HG03064 (cell line): ENCODE measurements around the gene CCDC7.
"Not testable (repeated sequence)": the region's sequence is repeated elsewhere in the genome, so short reads cannot be mapped to it uniquely, and the experiment has no call there.

Source experiments
- ATAC-seq: cut with Tn5 transposase; IDR thresholded peaks from one replicate; pipeline ENCODE4 v1.9.1; 2021; ENCODE audit warnings: low read depth; ENCODE audit not compliant: unreplicated experiment

CCDC7 gene

DNA sequence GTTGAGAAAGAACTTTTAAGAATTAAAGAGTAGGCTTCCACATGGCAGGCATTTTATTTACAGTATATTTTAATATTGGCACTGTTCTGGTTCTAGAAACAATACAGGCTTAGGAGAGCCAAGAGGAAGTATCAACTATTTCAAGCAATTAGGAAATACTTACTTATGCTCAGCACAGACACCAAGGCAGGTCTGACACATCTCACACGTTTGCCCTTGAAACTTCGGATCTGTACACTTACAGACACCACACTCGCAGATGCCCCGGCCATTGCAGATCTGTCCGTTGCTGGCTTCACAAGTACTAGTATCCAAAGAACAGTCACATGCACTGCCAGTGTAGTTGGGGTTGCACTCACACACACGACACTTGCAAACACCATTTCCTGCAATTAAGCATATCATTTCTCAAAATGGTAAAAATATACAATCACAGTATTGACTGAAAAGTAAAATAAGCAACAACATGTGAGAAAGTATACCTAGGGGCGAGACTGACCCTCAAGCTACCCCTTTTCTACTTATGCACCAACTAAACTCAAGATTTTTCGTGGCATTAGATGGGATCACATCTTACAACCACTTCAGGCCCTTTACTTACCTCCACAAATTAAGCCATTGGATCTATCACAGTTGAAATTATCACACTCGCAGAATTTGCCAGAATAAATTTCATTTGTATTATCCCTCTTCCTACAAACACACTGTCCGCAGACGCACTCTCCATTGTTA is 465.5 kb downstream of the CCDC7 start:
- no peak for ATAC-seq

DNA sequence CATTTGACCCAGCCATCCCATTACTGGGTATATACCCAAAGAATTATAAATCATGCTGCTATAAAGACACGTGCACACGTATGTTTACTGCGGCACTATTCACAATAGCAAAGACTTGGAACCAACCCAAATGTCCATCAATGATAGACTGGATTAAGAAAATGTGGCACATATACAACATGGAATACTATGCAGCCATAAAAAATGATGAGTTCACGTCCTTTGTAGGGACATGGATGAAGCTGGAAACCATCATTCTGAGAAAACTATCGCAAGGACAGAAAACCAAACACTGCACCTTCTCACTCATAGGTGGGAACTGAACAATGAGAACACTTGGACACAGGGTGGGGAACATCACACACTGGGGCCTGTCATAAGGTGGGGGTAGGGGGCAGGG is 471.9 kb downstream of the CCDC7 start:
- not testable (repeated sequence) for ATAC-seq

DNA sequence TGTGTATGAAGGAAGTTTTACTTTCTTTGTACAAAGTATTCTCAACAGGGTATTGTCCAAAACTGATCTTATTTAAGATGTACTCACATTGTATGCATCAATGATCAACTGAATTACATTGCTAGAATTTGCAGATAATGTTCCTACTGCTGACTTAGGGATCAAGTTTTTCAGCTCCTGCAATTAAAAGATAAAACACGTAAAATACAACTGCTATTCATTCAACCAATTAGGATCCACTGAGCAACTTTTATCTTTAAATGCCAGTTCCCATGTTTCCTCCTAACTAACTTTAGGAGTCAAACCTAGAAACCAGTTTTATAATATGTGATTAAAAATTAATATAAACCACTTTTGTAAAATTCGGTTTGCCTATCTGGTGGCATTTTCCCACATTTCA is 476.2 kb downstream of the CCDC7 start:
- no peak for ATAC-seq

DNA sequence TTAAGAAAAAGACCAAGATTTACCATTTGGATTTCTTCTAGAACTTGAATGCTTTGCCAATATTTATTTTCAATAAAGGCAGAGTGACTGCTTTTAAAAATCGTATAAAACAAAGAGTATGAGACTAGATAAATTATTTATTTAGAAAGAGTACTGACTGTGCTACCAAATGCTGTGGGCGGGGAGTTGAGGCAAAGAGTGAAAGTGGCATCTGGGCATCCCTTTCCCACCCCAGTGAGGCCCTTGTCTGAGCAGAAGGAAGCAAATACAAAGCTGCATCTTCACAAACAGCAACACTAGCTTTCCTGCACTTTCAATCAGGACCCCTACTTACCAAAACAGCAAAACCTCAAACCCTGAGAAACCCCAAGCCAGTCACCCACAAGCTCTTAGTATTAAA is 477.2 kb downstream of the CCDC7 start:
- no peak for ATAC-seq

DNA sequence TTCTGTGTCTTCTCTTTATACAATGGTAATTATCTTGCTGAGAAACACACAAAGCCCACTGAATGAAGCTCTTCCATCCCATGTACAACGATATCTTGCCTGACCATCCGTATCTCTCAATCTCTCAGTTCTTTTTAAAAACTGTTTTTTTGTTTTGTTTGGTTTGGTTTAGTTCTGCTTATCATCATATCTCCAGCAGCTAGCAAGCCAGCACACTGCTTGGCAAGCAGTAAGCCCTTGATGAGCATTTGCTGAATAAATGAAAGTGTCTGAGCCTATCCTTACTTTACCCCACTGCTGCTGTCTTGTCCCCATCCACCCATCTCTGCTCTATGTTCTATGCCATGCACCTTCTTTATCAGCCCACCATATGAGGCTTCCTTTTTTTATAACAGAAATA is 477.9 kb downstream of the CCDC7 start:
- no peak for ATAC-seq
